Pancreas (tissue), 10 donors: ENCODE measurements around the gene MEGF6. TPM values are rescaled to one million over a fixed set of nuclear protein-coding genes. Genes with fewer than 3 reads are reported as not detected.

Source experiments
- ATAC-seq, 4 donors: fragments of 200-7000 bp; cut with Tn5 transposase; one replicate each; pipeline versions ENCODE4 v1.8.0 to v1.9.1; 2020; ENCODE audit warnings: mild to moderate bottlenecking in 4 of 4, moderate library complexity in 4 of 4
- DNase-seq, 6 donors: peaks; one replicate each; pipeline ENCODE4 v3.0.0-alpha.2; 2020
- FAIRE-seq: peaks from 2 replicates; lab custom pipeline; 2012; peaks lifted over from hg19 to GRCh38; lab: Jason Lieb, UNC
- H3K27ac ChIP-seq, 4 donors: fragments of 200-600 bp; sonication (generic); 1 replicate in 3 of 4; 2 replicates in 1 of 4; pipeline versions ENCODE4 v1.5.0 to v1.8.0; 2020
- H3K27me3 ChIP-seq, 4 donors: fragments of 200-600 bp; one replicate each; pipeline ENCODE4 v1.8.0; 2021
- H3K36me3 ChIP-seq, 3 donors: fragments of 200-600 bp; sonication (generic) in 1 of 3; one replicate each; pipeline versions ENCODE4 v1.5.0 to v1.8.0; 2020 to 2021
- H3K4me1 ChIP-seq, 3 donors: fragments of 200-600 bp; one replicate each; pipeline ENCODE4 v1.8.0; 2021
- H3K4me3 ChIP-seq, 4 donors: fragments of 200-600 bp; sonication (generic) in 2 of 4; one replicate each; pipeline versions ENCODE4 v1.5.0 to v1.8.0; 2020 to 2021
- H3K9me3 ChIP-seq, 4 donors: fragments of 200-600 bp; one replicate each; pipeline ENCODE4 v1.8.0; 2021
- WGBS, 2 donors: extraction: QIAGEN DNeasy Blood & Tissue Kit; methylation state at CpG; one replicate each; pipeline ENCODE4 v1.1.7; 2013; 5-methylcytosine and 5-hydroxymethylcytosine counted together
- intact Hi-C, 3 donors: fragments of 100-400 bp; cut with DNase I; formaldehyde crosslinking; loops; one replicate each; pipeline versions ENCODE4 v1.11.1 to v1.14.2; 2022
- polyA plus RNA-seq, 2 donors: library from polyadenylated mRNA; stranded (reverse); fragments of 200-250 nt; gene quantifications; one replicate each; pipeline ENCODE4 v1.2.3, GENCODE V29; 2013
- total RNA-seq, 6 donors: library from RNA; stranded (reverse); fragmentation: NEBNext Ultra II Directional in 4 of 6; extraction: Animal tissue kit (Norgen Biotek cat#: 25700) in 4 of 6; gene quantifications; one replicate each; pipeline versions ENCODE4 v1.2.1 to v1.2.4, GENCODE V29; 2021 to 2023
- TF ChIP-seq, protein P1 (sequence below), 4 donors: fragments of 200-600 bp; sonication (generic) in 3 of 4; IDR thresholded peaks; one replicate each; pipeline versions ENCODE4 v1.5.0 to v1.8.0; 2021; ENCODE audit warnings: antibody characterized with exemption in 4 of 4
- donor health status: healthy with polysubstance abuse.
- donor health status: DM: no; HTN: no; CAD: no; lungs with moderate emphysema.
- donor health status: DM: no; HTN: no; CAD: no.
- donor health status: control.
- donor health status: control.
- donor health status: Bipolar disorder and iron deficiency.
- donor health status: DM: yes; HTN: yes; CAD: no.
- donor health status: DM: no; HTN: no; CAD: no.
- donor health status: DM: no; HTN: no; CAD: no.
- donor health status: DM: yes; HTN: yes; CAD: no.

The MEGF6 gene
- total and polyA plus RNA-seq, 8 donors, result 2.6 to 20.0 (median 8.4) TPM

DNA sequence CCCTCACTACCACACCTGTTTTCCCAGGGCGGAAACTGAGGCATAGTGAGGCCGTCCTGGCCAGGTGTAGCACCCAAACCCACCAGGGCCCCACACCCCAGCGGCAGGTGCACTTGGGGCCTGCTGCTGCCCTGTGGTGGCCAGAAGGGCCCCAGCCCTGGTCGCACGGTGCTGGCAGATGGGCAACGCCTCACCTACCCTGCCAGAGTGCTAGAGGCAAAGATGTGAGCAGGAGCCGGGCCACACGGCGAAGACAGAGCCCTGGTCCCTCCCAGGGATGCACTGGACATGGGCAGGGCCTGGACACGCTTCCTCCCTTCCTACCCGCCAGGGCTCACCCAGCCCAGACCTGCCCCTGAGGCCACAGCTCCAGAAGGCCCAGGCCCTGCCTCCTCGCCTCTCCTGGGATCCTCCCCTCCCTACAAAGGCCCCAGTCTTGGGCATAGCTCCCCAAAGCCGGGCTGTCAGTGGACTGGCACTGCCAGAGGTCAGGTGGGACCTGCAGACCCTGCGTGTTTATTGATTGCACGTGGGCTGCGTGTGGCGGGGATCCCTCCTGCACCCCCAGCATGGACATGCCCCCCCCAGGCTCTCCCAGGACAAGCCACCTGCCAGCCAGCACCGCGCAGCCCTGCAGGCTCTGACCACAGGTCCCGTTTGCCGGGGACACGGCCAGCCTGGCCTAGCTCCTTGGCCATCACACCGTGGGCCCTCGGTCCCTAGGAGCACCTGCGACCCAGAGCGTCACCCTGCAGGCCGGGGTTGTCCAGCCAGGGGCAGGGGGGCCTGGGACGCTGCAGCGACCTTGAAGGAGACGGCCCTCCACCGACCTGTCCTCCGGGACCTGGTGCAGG lies 44.1 kb downstream of the MEGF6 start:
- ATAC-seq (no peak), FAIRE-seq (no peak), DNase-seq (no peak)
- no peaks in the 10 kb centered on the region for H3K9me3 ChIP-seq
- H3K36me3 ChIP-seq, result no peaks in the 10 kb centered on the region
- 80 to 89% methylated on average over 32 of the region's 32 CpGs for WGBS, 2 donors
- TF ChIP-seq, protein P1, sequence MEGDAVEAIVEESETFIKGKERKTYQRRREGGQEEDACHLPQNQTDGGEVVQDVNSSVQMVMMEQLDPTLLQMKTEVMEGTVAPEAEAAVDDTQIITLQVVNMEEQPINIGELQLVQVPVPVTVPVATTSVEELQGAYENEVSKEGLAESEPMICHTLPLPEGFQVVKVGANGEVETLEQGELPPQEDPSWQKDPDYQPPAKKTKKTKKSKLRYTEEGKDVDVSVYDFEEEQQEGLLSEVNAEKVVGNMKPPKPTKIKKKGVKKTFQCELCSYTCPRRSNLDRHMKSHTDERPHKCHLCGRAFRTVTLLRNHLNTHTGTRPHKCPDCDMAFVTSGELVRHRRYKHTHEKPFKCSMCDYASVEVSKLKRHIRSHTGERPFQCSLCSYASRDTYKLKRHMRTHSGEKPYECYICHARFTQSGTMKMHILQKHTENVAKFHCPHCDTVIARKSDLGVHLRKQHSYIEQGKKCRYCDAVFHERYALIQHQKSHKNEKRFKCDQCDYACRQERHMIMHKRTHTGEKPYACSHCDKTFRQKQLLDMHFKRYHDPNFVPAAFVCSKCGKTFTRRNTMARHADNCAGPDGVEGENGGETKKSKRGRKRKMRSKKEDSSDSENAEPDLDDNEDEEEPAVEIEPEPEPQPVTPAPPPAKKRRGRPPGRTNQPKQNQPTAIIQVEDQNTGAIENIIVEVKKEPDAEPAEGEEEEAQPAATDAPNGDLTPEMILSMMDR (IDR thresholded peaks at IDR 0.05), result no peak
- H3K4me1 ChIP-seq, result no peaks in the 10 kb centered on the region
- intact Hi-C loops, result no loop called here
- H3K27me3 ChIP-seq, result no peaks in the 10 kb centered on the region
- H3K27ac ChIP-seq, result no peak overlapping the region
- H3K4me3 ChIP-seq, result no peak overlapping the region

DNA sequence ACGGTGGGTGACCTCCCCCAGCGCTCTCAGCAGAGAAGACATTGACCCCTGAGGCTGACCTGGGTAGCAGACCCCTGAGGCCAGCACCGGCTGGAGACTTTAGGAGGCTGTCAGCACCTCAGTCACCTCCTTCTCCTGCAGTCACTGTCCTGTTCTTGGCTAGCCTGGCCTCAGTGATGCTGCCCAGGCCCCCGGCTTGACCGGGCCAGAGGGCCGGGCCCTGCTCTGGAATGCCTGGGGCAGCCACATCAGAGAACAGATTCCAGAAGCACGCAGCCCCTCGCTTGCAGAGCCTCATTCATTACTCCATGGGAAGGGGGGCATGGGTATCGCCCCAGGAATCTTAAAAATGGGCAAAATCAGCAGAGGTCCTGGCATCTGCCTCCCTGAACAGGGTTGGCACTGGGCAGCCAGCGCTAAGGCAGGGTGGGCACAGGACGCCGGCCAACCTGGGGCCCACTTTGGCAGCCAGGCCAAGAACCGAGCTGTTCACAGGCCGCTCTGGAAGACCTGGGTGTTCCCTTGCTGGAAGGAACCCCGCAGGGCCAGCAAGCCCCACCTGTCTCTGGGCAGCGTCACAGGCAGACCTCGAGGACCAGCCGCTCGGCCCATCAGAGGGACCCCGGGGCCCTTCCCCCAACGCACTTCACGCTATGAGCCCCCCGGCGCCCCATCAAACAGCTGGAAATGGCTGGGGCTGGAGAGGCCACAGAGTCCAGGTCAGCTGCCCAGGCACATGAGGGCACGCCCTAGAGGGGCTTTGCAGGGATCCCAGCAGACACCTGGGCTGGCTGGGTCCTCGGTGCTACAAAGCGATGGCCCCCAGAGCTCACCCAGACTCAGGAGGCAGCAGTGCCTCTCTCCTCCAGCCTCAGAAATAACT lies 45.1 kb downstream of the MEGF6 start:
- intact Hi-C loops, result no loop called here
- Histone ChIP-seq H3K27me3 (no peaks in the 10 kb centered on the region), H3K36me3 (no peaks in the 10 kb centered on the region), H3K27ac (no peak overlapping the region), H3K9me3 (no peaks in the 10 kb centered on the region), H3K4me3 (no peak overlapping the region), H3K4me1 (no peaks in the 10 kb centered on the region)
- TF ChIP-seq, protein P1 (IDR thresholded peaks at IDR 0.05), result no peak
- FAIRE-seq (no peak), DNase-seq (no peak), ATAC-seq (no peak)
- WGBS, 2 donors, result 74 to 82% methylated on average over 25 to 27 of the region's 27 CpGs

DNA sequence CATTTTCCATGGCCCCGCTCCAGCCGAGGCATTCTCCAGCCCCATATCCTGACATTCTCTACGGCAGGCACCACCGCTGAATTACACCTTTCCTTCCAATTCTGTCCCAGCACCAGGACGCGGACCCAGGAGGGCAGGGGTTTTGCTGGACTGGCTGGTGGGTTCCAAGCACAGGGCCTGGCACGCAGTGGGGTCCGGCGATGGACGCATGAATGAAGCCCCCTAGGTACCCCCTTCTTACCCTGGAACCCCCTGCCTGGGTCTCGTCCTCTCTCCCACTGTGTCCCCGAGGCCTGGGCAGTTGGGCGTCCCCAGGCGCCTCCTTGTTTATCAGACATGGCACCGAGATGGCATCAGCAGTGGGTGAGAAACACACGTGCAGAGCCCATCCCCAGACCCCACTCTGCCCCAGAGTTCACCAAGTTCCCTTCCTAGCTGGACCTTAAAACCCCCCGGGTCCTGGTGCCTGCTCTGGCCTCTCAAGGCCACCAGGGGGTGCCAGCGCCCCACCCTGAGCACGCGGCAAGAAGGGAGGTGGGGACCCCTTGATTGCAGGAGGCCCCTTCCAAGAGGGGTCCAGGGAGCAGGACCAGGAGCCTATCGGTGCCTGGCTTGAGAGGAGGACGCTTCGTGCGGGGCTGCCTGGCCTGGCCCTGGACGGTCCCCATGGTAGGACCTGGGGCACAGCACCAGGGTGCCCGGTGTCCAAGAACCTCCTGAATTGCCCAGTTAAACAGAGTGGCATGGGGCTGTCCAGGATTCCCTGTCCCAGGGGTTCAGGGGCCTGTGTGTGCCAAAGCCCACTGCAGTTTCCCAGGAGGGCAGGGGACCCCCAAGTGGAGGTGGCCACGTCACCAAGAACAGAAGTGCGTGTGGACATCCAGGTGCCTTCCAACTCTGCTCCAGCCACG lies 46.1 kb downstream of the MEGF6 start:
- H3K27me3 ChIP-seq, result no peaks in the 10 kb centered on the region
- H3K9me3 ChIP-seq, result no peaks in the 10 kb centered on the region
- FAIRE-seq, result no peak
- no peak overlapping the region for H3K27ac ChIP-seq
- intact Hi-C loops, result no loop called here
- WGBS, 2 donors, result 46 to 56% methylated on average over 28 to 29 of the region's 29 CpGs
- H3K4me3 ChIP-seq, result no peak overlapping the region
- TF ChIP-seq, protein P1 (IDR thresholded peaks at IDR 0.05), result peak; percentile 54 to 83 (median 76)
- no peaks in the 10 kb centered on the region for H3K4me1 ChIP-seq
- no peaks in the 10 kb centered on the region for H3K36me3 ChIP-seq
- peak in 1 of 6 donors; percentile 71 for DNase-seq
- peak in 3 of 4 donors; percentile 68 to 78 (median 75) for ATAC-seq

DNA sequence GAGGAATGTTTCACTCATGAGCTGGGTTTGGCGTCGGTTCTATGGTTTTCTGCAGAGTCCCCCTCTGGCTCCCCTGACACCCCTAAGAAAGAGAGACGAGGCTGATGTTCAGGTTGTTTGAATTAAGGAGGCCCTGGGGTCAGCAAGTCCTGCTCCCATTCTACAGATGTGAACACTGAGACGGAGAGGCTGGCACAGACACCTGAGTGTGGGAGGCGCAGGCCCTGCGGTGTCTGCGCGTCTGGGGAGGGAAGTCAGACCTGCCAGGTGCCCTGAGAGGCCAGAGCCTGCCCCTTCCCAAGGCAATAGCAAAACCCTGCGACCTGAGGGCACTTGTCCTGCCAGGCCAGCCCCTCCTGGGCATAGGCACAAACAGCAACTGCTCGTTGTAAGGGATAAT lies 47.7 kb downstream of the MEGF6 start:
- no peaks in the 10 kb centered on the region for H3K36me3 ChIP-seq
- no peak overlapping the region for H3K4me3 ChIP-seq
- no peak overlapping the region for H3K27ac ChIP-seq
- 70 to 82% methylated on average over 10 of the region's 10 CpGs for WGBS, 2 donors
- H3K9me3 ChIP-seq, result no peaks in the 10 kb centered on the region
- no peaks in the 10 kb centered on the region for H3K4me1 ChIP-seq
- FAIRE-seq (no peak), ATAC-seq (no peak), DNase-seq (no peak)
- intact Hi-C loops, result no loop called here
- no peaks in the 10 kb centered on the region for H3K27me3 ChIP-seq
- TF ChIP-seq, protein P1 (IDR thresholded peaks at IDR 0.05), result no peak
